Peyer's patch (tissue), 4 donors: ENCODE measurements around the gene SH3BP1.
A peak's percentile ranks its signal among the peaks of the same experiment; 100 is the strongest.

Experiments
- POLR2A ChIP-seq, 2 donors: fragments of 450-650 bp; IDR thresholded peaks; one replicate each; pipeline ENCODE4 v1.5.1; 2017; ENCODE audit warnings: antibody characterized with exemption in 2 of 2, mild to moderate bottlenecking in 2 of 2, moderate library complexity in 2 of 2
- TF ChIP-seq, protein P1 (sequence below), 6 experiments: fragments of 450-650 bp in 4 of 6; fragments of 200-600 bp in 2 of 6; sonication (generic) in 1 of 6; IDR thresholded peaks; one replicate each; pipeline ENCODE4 v1.5.1; 2017 to 2019; ENCODE audit warnings: antibody characterized with exemption in 6 of 6, mild to moderate bottlenecking in 3 of 6, moderate library complexity in 1 of 6

DNA sequence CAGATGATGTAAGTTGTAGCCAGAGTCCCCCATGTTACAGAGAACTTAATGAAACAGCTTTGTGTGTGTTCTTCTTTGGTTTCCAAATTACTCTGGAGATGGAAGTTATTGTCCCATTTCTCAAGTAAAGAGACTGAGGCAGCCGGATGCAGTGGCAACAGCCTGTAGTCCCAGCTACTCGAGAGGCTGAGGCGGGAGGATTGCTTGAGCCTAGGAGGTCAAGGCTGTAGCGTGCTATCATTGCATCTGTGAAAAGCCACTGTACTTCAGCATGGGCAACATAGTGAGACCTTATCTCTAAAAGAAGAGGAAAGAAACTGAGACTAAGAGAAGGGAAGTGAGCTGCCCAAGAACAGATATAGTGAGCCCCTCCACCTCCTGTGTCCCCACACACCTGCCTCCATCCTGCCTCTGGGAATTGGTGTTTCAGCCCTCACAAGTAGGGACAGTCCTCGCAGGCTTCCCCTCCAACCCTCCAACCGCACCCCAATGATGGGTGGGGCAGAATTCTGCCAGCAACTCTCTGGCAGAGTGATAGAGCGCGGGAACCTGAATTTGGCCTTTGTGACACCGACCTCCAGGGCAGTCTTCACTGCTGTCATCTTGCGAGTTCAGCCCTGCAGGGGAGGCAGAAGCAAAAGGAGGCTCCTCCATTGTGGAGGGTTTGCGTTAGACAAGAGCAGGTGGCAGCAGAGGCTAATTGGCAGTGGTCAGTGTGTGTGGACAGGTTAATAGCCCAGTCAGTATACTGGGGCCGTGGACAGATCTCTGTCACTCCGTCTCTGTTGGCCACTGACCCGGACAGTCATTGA lies 20.6 kb downstream of the SH3BP1 start:
- TF ChIP-seq, protein P1, sequence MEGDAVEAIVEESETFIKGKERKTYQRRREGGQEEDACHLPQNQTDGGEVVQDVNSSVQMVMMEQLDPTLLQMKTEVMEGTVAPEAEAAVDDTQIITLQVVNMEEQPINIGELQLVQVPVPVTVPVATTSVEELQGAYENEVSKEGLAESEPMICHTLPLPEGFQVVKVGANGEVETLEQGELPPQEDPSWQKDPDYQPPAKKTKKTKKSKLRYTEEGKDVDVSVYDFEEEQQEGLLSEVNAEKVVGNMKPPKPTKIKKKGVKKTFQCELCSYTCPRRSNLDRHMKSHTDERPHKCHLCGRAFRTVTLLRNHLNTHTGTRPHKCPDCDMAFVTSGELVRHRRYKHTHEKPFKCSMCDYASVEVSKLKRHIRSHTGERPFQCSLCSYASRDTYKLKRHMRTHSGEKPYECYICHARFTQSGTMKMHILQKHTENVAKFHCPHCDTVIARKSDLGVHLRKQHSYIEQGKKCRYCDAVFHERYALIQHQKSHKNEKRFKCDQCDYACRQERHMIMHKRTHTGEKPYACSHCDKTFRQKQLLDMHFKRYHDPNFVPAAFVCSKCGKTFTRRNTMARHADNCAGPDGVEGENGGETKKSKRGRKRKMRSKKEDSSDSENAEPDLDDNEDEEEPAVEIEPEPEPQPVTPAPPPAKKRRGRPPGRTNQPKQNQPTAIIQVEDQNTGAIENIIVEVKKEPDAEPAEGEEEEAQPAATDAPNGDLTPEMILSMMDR (IDR thresholded peaks at IDR 0.05) = no peak
- peak; percentile 5 to 11 for TF ChIP-seq POLR2A (IDR thresholded peaks at IDR 0.05)
